ENCODE data around the gene TACC3.

Gene TACC3

DNA sequence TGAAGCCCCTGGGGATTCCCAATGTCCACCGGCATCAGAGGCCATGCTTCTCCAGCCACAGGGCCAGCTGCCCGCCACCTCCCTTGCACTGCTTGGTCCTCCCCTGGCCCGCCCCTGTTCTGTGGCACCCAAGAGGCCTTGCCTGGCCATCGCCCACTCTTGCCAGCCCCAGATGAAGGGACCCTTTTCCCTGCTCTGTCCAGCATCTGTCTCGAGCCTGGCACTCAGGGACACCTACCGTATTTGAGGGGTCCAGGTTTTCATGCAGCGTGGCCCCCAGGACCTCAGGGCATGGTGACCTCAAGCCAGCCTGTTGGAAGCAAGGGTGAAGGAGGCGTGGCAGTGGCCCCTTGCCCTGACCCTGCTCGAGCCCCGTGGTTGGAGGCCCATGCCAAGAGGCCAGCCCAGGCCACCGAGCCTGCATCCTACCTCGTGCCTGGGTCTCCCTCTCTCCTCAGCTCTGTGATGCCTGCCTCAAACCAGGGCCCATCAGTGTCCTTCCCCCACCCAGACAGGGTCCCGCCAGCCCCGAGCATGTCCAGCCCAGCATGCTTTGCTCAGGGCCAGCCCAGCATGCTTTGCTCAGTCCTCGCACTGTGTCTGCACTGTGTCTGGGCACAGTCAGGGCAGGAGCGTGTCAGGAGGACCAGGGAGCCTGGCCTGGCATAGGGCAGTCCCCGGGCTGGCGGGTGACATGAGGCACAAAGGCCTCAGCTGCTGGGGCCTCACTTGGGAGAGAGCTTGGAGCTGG lies 57.5 kb downstream of the TACC3 start:
- no peak for DNase-seq

GRCh38 chr4:1779588-1780382 lies 58.5 kb downstream of the TACC3 start:
- no peak for DNase-seq

DNA sequence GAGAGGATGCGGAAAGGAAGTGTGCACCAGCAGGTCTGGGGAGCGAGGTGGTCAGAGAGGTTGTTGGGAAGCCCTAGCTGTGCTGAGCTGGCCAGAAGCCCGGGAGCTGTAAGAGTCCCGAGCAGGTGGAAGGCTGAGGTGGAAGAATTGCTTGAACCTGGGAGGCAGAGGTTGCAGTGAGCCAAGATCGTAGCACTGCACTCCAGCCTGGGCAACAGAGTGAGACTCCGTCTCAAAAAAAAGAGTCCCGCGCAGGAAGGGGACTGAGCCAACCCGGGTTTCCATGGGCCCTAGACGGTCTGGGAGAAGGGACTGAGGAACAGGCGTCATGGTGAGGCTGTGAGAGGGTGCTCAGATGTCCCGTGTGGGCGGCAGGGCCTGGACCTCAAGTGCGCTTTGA lies 59.1 kb downstream of the TACC3 start:
- no peak for DNase-seq

DNA sequence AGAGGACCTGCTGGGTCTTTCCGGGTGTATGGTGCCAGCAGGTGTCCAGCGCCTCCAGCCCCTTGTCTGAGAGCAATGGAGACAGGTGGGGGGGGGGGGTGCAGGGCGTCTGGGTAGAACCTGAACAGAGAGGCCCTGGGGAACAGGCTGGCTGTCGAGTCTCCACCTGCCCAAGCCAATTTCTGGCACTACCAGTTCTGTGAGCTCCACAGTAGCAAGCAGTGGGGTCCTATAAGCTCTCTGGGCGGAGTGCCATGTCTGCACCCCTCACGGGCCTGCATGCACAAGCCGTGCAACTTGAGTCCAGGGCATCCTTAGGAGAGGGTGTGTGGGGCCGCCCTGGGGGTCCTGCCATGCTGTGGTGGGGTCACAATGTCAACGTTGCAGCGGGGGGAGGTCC lies 61.7 kb downstream of the TACC3 start:
- DNase-seq: no peak

GRCh38 chr4:1783970-1784369 lies 62.6 kb downstream of the TACC3 start:
- DNase-seq: no peak

DNA sequence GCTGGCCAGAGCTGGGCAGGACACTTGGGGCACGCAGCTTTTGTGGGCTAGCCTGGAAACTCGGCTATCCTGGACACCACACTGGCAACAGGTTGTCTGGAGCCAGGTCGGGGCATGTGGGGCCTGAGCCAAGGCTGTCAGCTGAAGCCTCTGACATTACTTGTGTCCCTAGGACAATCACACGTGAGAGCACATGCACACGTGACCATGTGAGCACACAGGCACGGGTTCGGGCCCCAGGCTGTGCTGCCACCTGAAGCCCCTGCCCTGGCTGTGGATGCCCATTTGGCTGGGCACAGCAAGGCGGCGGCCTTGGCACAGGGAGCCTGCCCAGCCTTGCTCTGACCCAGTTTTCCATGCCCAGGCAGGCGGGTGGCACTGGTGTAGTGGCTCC lies 63.1 kb downstream of the TACC3 start:
- DNase-seq: no peak

DNA sequence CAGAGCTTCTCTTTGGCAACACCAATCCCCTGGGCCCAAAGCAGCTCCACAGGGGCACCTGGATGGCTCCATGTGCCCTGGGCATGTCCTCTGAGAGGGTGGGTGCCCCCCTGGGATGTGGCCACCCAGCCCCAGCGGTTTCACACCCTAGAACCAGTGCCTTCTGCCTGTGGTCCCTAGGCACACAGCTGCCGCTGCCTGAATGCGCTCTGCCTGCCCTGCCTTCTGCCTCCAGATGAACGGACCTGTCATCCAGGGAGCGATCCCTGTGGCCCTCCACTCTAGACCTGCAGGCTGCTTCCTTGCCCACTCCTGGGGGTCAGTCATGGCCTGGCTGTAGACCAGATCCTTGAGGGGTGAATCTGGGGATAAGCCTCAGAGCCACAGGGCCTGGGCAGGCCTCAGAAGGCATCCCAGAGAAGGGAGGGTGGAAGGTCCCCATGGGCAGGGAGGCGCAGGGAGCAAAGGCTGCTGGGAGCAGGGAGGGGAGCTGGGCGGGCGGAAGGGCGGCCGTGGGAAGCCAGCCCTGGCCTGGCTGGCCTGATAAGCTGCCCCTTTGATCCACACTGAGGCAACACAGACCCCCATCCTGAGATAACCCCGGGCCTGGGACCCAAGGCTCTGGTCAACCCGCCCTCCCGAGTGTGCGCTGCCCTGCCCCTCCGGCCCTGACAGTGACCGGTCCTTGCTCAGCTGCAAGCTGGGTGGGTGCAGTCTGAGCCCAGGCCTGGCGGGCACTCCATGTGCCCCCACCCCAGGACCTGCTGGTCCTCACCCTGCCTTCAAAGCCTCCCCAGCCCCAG lies 63.7 kb downstream of the TACC3 start:
- no peak for DNase-seq

GRCh38 chr4:1785592-1785991 lies 64.3 kb downstream of the TACC3 start:
- DNase-seq: no peak

GRCh38 chr4:1786544-1787362 lies 65.4 kb downstream of the TACC3 start:
- DNase-seq: no peak

- DNase-seq: no peak
These were observed 66.2 kb downstream of the TACC3 start for GRCh38 chr4:1787411-1788077.

GRCh38 chr4:1788254-1788973 lies 67.1 kb downstream of the TACC3 start:
- no peak for DNase-seq

DNA sequence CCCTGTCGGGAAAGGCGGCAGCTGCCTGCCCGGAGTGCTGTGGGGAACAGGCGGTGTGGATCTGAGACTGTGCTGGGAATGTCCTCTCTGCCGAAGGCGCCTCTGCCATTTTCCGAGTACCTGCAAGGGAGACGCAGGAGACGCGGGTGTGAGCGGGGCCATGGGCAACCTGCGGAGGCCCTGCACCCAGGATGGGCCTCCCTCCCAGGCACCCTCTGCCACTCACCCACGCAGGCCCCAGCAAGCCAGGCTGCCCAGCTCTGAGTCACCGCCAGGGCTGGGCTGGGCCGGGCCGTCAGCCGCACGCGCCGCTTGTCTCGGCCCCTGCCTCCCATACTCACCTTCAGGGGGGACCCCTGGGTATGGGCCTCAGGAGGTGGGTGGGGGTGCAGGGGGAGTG lies 68.2 kb downstream of the TACC3 start:
- DNase-seq: no peak

DNA sequence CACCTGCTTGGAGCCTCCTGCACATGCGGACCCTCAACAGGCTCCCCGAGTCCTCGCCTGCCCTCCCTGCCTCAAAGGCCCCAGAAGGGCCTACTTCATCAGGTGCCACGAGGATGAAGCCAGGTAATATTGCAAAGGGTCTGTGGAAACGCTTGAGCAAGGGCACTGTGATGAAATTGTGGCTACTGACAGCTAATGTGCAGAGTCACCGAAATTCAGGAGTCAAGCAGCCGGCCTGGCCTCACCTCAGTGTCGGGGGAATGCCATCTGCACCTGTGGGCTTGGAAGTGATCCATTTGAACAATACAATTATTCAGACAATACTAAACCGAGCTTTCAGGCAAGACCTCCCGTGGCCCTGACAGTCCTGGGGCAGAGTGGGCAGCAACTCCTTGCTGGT lies 68.7 kb downstream of the TACC3 start:
- DNase-seq: no peak

- DNase-seq: no peak
These were observed 71.0 kb downstream of the TACC3 start for GRCh38 chr4:1792158-1792831.

DNA sequence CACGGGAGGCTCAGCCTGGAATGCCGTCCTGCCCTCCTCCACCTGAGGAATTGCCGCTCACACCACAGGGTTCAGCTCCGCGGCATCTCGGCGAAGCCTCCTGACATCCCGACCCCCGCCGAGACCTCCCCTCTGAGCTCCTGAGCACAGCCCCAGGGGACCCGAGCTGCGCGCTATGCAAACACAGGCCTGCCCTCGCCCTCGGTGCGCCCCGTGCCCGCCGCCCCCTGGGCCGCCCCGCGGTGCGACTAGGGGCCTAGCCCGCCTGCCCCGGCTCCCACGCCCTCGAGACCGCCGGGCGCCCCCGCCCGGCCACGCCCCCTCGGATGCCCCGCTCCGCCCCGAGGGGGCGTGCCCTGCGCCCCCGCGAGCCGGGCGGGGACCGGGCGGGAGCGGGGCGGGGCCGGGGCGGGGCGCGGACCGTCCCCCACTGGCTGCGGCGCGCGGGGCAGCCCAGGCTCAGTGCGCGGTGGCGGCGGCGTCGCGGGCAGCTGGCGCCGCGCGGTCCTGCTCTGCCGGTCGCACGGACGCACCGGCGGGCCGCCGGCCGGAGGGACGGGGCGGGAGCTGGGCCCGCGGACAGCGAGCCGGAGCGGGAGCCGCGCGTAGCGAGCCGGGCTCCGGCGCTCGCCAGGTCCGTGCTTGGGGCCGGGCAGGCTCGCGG lies 71.6 kb downstream of the TACC3 start, which contains the start of gene FGFR3:
Gene FGFR3 (plus strand): TSS at position 462 of the 664 bp plus-strand sequence. CDS start 642 bp downstream, outside the sequence.
- no peak for DNase-seq

GRCh38 chr4:1793496-1793840 lies 72.1 kb downstream of the TACC3 start:
- no peak for DNase-seq

GRCh38 chr4:1793940-1794808 lies 72.9 kb downstream of the TACC3 start:
- DNase-seq: no peak

Measured in bone marrow (tissue), 2 donors.